Activated CD8-positive, alpha-beta memory T cell treated with anti-CD3 and anti-CD28 coated beads, Interleukin-2, amount 50 U/mL, for 1 hour (primary cell): ENCODE measurements around the gene POLN.

Experiments used
- DNase-seq: peaks from one replicate; pipeline ENCODE4 v3.0.0-alpha.2; 2020; ENCODE audit errors: extremely low read depth

Gene POLN

GRCh38 chr4:2070421-2071251 is 171.3 kb downstream of the POLN start:
- no peak for DNase-seq

GRCh38 chr4:2069986-2070385 is 171.9 kb downstream of the POLN start:
- DNase-seq, result no peak

GRCh38 chr4:2069161-2069971 is 172.6 kb downstream of the POLN start:
- DNase-seq, result no peak

GRCh38 chr4:2068566-2068965 is 173.4 kb downstream of the POLN start:
- no peak for DNase-seq

GRCh38 chr4:2068198-2068470 is 173.8 kb downstream of the POLN start:
- DNase-seq, result no peak

- no peak for DNase-seq
Measured at GRCh38 chr4:2067446-2068197, 174.3 kb downstream of the POLN start.

- DNase-seq, result no peak
Measured at GRCh38 chr4:2066571-2067445, 175.1 kb downstream of the POLN start.

GRCh38 chr4:2066011-2066551 is 175.8 kb downstream of the POLN start:
- DNase-seq, result no peak

- no peak for DNase-seq
Measured at GRCh38 chr4:2065106-2065930, 176.6 kb downstream of the POLN start.

GRCh38 chr4:2064276-2064991 is 177.5 kb downstream of the POLN start:
- DNase-seq, result no peak

- DNase-seq, result no peak
Measured at GRCh38 chr4:2063557-2064275, 178.2 kb downstream of the POLN start.

GRCh38 chr4:2062808-2063524 is 179.0 kb downstream of the POLN start:
- DNase-seq, result no peak

GRCh38 chr4:2062168-2062807 is 179.6 kb downstream of the POLN start:
- no peak for DNase-seq

GRCh38 chr4:2061186-2062131 is 180.5 kb downstream of the POLN start:
- DNase-seq, result no peak

GRCh38 chr4:2060611-2061185 is 181.2 kb downstream of the POLN start:
- no peak for DNase-seq
